Stimulated activated CD4-positive, alpha-beta T cell treated with anti-CD3 and anti-CD28 coated beads, Interleukin-12 subunit alpha, Interleukin-12 subunit beta, amount 100 ng/mL, for 4 hours (primary cell): ENCODE measurements around the gene FAM163B.

Source experiments
- DNase-seq: peaks from one replicate; pipeline ENCODE4 v3.0.0-alpha.2; 2020

FAM163B gene

DNA sequence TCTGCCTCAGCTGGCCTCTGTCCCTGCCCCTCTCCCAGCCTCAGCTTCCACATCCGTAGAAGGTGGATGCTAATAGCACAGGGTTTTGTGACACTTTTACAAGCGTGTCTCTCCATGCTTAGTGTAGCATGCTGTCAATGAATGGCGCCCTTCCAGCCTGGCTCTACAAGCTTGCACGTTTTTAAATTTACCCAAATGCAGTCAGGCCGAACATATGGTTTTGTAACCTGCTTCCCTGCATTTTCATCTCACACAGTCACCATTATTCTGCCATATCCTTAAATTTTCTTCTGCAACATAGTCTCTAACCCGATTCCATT, 28.8 kb downstream of the FAM163B start:
- no peak for DNase-seq

DNA sequence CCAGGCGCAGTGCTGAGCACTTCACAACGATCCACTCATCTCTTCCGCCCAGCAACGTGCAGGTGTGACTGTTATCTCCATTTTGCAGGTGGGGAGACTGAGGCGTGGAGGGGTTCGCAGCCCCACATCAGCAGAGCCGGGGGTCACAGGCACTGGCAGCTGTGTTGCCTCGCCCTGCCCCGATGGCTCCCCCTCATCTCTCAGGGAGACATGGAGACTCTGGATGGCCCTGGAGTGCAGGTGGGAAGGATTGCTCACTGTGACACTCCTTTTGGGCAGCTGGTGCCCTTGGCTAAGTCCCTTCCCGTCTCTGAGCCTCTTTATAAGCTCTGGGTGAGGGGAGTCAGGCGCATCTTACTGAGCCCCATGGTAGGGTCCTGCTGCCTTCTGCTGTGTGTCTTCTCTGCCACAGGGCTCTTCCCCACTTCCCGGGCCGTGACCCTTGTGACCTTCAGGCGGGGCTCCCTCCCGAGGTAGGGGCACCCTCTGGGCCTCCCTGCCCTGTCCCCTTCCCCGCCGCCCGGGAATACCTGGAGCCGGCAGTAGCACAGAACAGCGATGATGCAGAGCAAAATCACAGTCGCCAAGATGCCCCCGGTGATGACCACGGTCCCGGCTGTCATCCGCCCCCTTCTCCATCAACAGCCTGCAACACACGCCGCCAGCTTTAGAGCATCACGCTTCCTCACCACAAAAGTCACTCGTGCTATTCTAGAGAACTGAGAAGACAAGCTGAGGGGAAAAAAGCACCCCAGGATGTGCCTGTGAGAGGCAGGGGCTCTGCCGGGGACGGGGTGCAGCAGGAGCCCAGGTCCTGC, 29.4 kb downstream of the FAM163B start:
- DNase-seq: no peak

DNA sequence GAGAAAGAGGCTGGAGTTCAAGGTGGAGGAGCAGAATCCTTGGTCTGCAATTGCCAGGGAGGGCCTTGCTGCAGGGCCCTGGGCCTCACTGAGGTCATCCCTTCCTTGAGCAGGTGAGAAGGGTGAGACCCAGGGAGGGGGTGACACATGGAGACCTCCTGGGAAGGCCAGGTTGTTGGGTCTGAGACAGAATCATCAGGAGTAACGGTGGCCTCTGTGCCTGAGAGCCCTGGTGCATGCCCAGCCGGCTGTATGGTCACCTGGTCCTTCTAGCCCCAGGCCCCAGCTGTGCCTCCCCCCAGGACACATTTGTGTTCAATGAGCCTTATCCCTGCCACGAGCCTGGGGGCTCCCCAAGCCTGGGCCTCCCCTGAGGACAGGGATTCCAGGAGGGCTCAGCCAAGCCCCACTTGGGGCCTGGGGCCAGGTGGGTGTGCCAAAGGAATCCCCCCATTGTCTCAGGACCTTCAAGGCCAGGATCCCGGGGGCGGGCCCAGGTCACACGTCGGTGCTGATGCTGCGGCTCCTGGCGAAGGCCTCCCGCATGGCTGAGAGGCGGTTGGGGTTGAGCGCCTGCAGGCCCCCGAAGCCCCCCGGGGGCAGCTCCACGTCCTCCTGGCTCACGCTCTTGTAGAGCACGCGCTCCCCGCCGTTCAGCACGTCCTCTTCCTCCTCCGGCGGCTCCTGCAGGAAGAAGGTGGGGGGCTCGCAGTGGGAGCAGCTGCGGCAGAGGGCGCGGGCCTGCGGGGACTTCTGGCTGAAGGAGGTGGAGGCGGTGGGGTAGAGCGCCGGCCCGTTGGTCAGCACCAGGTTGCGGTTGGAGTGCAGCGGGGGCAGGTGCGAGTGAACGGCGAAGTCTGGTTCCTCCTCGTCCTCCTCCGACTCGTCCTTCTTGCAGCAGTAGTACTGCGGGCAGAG, 30.4 kb downstream of the FAM163B start:
- DNase-seq: no peak

DNA sequence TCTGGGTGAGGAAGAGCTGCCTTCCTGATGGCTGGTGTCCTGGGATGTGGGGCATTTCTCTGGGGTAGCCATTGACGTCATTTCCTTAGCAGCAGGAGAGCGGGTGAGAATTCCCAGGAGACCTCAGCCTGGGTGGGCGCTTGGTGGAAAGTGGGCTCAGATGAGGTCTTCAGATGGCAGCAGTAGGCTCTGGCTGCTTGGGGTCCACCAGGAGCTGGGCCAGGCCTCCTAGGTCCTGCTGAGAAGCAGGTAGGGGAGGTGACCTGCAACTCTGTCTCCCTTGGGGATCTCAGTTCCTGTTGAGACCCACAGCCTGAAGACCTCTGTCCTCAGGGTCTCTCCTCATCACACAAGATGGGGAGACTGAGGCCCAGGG, 31.5 kb downstream of the FAM163B start:
- no peak for DNase-seq

DNA sequence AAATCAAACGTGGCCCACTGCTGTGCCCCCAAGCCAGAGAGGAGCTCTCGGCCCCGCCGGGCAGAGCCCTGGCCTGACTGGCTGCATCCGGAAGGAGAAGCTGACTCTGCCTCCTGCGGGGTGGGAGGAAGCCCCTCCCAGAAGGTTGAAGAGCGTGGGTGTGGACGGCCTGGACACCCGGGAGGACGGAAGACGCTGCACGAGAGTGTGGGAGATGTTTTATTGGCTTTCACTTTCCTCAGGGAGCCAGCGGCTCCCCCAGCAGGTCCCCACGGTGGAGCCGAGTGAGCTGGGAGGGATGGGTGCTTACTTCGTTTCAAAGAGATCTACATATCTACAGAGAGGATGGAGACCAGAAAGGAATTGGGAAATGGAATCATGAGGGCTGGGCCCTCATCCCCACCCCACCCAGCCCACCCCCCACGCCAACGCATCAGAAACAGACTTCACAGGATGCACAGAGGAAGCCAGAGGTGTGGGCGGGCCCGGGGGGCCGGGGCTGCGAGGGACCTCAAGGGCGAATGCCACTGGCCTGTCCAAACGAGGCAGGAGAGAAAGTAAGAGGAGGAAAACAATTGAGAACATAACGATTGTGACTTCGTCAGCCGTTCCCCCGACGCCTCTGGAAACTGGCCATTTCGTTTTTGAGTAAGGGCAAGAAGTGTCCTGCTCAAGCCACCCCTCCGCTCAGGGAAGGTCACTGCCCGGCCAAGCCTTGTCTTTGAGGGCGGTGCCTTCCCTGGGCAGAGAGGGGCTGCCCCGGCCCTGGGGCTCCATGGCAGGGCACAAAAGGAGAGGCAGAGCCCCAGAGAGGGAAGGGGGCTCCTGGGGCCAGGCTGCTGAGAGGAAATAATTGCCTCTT, 32.1 kb downstream of the FAM163B start:
- no peak for DNase-seq

DNA sequence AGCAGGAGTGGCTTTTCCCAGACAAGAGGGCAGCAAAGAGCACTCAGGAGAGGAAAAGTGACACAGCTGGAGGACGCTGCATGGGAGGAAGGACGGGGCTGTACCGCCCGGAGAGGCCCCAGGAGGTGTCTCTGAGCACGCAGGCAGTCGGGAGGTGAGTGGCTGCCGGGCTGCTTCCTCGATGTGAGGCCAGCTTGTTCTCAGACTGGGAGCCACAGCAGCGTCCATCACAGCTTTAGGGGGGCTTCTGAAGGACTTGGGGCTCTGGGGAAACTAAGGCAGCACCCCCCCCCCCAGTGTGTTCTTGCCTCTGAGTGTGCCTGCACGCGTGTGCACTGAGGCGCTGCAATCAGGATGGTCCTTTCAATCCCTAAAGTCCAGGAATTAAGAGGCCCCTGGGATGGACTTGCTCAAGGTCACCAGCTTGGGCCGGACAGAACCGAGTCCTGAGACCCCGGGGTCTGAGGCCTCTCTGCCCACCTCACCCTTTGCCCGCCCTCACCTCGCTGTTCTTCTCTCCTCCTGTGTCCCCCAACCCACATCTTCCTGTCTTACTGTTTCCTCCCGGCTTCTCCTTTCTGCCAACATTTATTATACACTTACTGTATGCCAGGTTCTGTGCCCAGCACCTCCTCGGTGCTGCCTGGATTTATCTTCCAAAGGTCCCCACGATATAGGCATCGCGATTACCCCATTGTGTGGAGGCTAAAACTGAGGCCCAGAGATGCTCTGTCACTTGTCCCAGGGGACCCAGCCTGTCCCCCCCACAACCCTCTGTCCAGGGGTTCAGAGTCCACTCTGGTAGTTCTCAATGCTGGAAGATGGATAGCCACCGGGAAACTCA, 32.9 kb downstream of the FAM163B start:
- no peak for DNase-seq

DNA sequence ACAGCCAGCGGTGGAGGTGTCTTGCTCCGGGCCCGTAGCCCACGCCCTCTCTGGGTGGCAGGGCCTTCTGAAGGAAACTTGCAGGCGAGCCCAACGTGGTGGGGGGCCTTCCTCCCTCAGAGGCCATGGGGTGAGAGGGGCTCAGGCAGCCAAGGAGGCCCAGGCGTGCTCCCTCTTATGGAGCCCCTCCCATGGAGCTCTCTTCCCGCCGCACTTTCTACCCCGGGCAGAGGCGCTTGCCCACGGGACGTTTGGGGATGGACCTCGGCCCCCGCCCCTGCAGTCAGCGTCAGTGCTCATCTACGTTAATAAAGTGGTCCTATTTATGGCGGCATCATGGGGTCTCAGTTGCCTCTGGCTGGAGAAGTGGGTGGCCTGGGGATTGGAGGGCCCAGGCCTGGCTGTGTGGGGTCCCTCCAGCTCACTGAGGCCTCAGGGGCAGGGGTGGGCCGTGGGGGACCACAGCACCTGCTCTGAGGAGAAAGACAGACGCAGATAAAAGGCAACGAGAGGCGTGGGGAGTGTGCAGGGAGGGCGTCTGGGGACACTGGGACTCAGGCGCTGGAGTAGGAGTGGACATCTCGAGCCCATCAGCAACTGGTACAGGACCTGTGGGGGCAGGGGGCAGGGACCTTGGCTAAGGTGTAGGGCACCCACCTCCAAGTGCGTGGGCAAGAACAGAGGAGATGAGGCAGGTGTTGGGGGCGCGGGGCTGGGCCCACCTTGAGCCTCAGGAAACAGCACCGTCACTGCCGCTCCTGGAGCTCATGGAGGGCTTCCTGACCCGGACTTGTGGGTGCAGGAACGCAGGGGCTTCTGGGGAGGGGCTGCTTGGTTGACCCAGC, 33.8 kb downstream of the FAM163B start:
- DNase-seq: no peak

DNA sequence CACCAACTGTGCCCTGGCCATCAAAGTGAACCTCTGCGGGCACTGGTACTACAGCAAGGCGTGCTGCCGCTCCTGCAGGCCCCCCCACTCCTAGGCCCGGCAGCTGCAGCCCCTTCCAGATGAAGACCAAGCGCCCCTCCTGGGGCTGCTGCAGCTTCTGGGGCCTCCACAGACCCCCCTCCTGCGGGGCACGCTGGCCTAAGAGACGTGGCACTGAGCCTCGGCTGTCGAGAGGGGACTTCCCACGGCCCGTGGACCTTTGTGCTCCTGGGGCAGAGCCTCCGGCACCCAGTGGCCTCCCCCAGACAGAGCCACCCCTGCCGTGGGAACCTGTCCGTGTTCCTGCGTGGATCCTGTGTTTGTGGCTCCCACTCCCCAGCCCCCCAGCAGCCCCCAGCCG, 34.4 kb downstream of the FAM163B start:
- no peak for DNase-seq

DNA sequence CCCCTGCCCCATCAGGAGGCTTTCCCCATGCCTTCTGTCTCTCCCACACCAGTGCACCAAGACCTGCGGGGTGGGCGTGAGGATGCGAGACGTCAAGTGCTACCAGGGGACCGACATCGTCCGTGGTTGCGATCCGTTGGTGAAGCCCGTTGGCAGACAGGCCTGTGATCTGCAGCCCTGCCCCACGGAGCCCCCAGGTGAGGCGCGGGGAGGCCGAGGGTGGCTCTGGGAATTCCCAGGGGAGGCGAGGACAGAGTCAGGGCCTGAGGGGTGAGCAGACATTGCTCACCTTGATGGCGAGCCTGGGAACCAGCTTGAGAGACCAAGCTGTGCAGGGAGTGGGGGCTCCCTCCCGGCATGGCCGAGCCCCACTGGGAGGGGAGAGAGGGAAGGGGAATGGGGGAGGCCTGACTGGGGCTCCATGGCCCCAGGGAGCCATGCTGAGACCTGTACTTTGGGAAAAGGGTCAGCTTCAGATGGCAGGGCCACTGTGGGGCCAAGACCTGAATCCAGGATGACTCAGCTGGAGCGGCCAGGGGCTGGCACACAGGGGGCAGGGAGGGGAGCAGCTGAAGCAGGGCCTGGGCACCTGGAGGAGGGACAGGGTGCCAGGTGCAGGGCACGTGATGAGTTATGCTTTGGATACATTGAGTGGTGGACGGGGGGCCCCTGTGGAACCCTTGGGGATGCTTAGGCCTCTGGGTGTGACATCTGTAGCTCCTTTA, 35.2 kb downstream of the FAM163B start:
- no peak for DNase-seq

DNA sequence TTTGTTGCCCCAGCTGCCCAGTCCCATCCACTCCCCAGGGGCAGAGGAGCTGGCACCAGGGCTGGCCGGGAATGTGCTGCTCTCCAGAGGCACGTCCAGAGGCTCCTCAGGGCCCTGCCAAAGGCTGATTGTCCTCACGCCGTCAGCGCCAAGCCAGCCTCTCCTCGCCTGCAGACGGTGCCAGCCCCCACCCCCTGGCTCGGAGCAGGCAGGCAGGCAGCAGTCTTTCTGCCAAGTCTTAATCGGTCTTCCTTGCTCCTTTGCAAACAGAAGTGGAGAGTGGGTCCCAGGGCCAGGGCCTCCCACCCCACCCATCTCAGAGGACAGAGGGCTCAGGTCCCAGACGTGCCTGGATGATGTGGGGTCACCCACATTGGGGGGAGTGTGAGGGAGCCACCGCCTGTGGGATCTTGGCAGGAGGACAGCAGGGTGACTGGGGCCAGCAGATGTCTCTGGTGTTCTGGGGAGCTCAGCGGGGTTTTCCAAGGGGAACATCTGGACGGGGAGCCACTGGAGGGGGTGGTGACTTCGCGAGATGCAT, 36.3 kb downstream of the FAM163B start:
- no peak for DNase-seq

DNA sequence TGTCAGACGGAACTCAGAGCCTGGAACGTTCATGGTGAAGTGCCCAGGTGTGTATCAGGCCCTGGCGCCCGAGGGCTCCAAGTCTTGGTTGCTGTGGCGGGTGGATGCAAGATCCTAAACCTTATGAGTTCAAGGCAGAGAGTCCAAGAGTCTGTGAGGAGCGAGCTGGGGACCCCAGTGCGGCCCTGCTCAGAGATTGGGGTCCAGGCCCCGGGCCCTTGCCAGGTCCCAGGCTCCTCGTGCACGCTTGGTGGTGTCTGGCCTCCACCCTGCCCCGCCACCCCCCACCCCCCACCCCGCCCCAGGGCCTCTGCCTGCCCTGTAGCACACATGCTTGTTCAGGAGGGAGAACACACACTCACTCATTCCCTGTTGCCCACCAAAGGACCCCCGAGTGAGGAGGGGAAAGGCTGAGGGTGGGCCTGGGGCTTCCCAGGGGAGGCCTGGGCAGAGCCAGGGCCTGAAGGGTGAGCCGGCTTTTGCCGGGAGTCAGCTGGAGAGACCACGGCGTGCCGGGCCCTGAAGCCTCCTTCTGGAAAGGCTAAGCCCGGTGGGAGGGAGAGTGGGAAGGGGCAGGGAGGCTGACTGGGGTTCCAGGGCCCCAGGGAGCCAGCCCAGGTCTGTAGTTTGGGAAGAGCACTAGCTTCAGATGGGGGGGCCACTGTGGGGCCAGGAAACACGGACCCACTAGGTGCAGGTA, 37.1 kb downstream of the FAM163B start:
- no peak for DNase-seq

DNA sequence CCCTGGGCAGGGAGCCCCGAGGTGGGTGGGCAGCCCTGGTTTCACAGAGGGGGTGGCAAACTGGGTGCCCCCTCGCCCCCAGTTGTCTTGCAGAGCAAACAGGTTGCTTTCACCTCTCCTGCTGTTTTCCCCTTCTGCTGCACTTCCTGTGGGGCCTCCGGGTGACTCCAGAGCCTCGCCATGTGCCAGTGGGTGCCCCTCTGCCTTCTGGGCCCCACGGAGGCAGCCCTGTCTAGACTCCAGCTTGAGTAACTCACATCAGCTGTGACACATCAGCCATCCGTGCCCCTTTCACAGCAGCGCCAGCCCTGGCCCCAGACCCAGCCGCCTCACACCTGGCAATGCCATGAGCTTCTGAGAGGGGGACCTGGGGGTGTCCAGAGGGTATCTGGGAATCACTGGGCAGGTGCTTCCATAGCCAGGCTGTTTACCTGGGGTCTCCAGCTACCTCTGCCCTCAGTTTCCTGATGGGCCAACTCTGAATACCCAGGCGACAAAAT, 37.7 kb downstream of the FAM163B start:
- no peak for DNase-seq

DNA sequence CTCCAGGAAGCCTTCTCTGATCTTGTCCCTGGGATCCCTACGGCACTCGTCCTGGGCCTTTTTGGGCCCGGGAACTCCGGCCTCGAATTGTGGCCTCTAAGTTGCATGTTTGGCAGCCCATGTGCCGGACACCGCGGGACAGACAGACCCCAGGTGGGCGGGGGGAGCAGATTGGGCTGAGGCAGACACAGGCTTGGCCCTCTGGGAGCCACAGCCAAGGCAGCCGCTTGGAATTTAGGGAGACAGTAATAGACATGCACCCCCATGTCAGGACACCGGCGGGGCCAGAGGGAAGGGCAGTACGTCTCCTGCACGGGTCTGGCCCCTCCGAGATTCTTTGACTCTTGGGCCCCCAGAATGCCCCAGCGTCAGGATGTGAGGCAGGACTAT, 38.5 kb downstream of the FAM163B start:
- DNase-seq: no peak

DNA sequence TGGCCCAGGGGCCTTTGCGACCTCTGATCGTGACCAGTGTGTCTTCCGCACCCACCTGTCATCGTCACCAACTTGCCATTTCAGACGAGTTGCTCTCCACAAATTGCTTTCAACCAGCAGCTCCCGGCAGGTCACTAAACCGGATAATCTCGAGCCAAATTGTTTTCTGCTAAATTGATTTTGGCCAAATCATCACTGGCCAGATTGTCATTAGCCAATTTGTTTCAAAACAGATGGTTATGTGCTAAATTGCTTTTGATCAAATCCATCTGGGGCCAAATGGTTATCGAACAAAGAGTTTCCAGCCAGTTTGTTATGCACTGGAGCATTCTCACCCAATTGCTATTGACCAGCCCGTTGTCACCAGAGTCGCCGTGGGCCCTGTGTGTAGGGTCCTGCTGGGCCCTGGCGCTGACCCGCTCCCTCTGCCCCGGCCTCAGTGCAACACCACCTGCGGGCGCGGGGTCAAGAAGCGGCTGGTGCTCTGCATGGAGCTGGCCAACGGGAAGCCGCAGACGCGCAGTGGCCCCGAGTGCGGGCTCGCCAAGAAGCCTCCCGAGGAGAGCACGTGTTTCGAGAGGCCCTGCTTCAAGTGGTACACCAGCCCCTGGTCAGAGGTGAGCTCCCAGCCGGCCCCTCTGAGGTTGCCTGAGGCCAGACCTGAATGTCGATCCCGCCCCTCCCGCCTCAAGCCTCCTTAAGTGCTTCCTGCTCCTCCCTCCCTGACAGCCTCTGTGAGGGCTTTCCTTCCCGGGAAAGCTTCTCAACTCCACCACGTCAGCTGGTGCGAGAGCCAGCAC, 39.1 kb downstream of the FAM163B start:
- DNase-seq: no peak

DNA sequence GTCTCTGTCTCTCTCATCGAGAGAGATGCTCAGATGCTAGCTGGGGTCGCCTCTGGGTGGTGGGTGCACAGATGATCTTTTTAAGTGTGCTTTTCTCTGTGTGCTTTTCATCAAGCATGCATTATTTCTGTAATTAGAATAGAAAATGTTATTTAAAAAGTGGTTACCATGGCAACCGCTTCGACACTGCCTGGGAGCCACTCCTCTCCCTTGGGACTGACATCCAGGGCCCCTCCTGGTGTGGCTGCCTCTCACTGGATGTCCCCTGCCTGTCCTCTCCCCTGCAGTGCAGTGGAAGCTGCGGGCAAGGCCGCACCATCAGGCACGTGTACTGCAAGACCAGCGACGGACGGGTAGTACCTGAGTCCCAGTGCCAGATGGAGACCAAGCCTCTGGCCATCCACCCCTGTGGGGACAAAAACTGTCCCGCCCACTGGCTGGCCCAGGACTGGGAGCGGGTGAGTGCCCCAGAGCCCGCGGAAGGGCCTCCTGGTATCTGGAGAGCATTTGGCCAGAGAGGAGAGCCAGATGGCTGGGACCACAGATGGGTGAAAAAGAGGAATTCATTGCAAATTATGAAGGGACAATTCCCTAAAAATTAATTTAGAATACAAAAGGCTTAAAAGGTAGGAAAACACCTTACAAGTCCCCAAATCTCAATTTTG, 39.9 kb downstream of the FAM163B start:
- DNase-seq: no peak

DNA sequence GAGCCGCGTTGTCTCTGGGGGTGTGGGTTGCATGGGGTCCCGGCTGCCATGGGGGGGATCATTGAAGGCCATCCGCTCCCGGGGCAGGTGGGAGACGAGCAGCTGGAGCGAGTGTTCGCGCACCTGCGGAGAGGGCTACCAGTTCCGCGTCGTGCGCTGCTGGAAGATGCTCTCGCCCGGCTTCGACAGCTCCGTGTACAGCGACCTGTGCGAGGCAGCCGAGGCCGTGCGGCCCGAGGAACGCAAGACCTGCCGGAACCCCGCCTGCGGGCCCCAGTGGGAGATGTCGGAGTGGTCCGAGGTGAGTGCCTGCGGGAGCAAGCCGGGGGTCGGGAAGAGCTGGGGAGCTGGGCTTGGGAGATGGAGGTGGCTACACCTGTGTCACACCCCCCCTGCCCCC, 41.0 kb downstream of the FAM163B start:
- DNase-seq: no peak

DNA sequence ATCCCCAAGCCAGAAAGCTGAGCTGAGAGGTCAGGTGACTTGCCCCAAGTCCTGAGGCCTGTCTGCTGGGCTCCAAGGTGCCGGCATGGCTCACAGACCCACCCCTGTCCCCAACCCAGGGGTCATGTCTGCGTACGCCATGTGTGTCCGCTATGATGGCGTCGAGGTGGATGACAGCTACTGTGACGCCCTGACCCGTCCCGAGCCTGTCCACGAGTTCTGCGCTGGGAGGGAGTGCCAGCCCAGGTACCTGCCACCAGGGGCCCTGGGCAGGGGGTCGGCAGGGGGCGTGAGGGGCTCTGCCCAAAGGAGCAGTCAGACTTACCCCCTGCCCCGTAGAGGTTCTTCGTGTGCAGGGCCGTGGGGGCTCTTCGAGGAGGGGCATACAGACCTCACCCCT, 42.4 kb downstream of the FAM163B start:
- DNase-seq: no peak

DNA sequence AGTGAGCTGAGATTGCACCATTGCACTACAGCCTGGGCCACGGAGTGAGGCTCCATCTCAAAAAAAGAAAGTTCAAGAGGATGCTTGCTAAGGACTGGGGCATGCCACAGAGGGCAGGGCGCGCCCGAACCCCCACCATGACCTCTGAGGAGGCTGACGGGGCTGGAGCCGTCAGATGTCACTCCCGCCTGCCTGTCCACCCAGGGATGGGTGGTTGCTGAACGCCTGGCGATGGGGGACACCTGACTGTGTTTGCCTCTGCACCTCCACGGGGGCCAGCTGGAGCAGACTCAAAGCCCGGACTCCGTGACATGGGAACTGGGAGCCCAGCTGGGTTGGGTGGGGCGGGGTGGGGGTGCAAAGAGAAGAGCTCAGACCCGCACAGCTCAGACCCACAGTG, 42.8 kb downstream of the FAM163B start:
- no peak for DNase-seq
